ENCODE results near the gene DLG1.

The DLG1 gene

GRCh38 chr3:196995646-196996355 lies 302.6 kb downstream of the DLG1 start:
- no peak for DNase-seq

- no peak for DNase-seq
Observed at GRCh38 chr3:196995027-196995426, 303.4 kb downstream of the DLG1 start.

- no peak for DNase-seq
Observed at GRCh38 chr3:196994056-196994455, 304.4 kb downstream of the DLG1 start.

Measured in cerebellar nuclear complex (tissue), 1 donor.